Testis (tissue), 2 donors: ENCODE results near the gene CCDC74A.
"Not testable (repeated sequence)": the region's sequence is repeated elsewhere in the genome, so short reads cannot be mapped to it uniquely, and the experiment has no call there.

Experiments
- CTCF ChIP-seq, 3 experiments: fragments of 450-650 bp in 2 of 3; fragments of 200-600 bp in 1 of 3; sonication (generic) in 1 of 3; IDR thresholded peaks; one replicate each; pipeline ENCODE4 v1.5.1; 2016 to 2019; ENCODE audit warnings: antibody characterized with exemption in 3 of 3, mild to moderate bottlenecking in 2 of 3, moderate library complexity in 1 of 3
- POLR2A ChIP-seq: fragments of 450-650 bp; IDR thresholded peaks from one replicate; pipeline ENCODE4 v1.6.1; 2017; ENCODE audit warnings: antibody characterized with exemption, mild to moderate bottlenecking, moderate library complexity

- TF ChIP-seq CTCF (IDR thresholded peaks at IDR 0.05); POLR2A: not testable (repeated sequence)
These were observed 5.3 kb downstream of the CCDC74A start for GRCh38 chr2:131532723-131533608.
